Gastrocnemius medialis (tissue), 4 donors: ENCODE data around the gene C20orf204. TPM values are rescaled to one million over a fixed set of nuclear protein-coding genes. Genes with fewer than 3 reads are reported as not detected.

Source experiments
- ATAC-seq, 2 donors: fragments of 150-250 bp; one replicate each; pipeline ENCODE4 v1.9.1; 2016
- DNase-seq, 2 donors: peaks; one replicate each; pipeline ENCODE4 v3.0.0-alpha.2; 2019
- H3K27ac ChIP-seq, 4 donors: fragments of 200-600 bp; sonication (generic); 1 replicate in 1 of 4; 2 replicates in 3 of 4; pipeline ENCODE4 v1.5.1; 2016 to 2018; ENCODE audit warnings: mild to moderate bottlenecking in 2 of 4, moderate library complexity in 1 of 4
- H3K27me3 ChIP-seq, 3 donors: fragments of 200-600 bp; sonication (generic) in 2 of 3; 1 replicate in 1 of 3; 2 replicates in 2 of 3; pipeline versions ENCODE4 v1.5.1 to v1.6.0; 2016 to 2019; ENCODE audit warnings: mild to moderate bottlenecking in 1 of 3, moderate library complexity in 1 of 3
- H3K36me3 ChIP-seq, 2 donors: fragments of 200-600 bp; sonication (generic) in 1 of 2; one replicate each; pipeline ENCODE4 v1.5.1; 2017 to 2018
- H3K4me1 ChIP-seq, 2 donors: fragments of 200-600 bp; sonication (generic) in 1 of 2; one replicate each; pipeline ENCODE4 v1.5.1; 2016 to 2017; ENCODE audit warnings: mild to moderate bottlenecking in 2 of 2
- H3K4me3 ChIP-seq, 4 donors: fragments of 200-600 bp; sonication (generic) in 3 of 4; 1 replicate in 1 of 4; 2 replicates in 3 of 4; pipeline ENCODE4 v1.5.1; 2016 to 2019; ENCODE audit warnings: mild to moderate bottlenecking in 2 of 4
- H3K9me3 ChIP-seq, 3 donors: fragments of 200-600 bp; sonication (generic) in 2 of 3; 1 replicate in 1 of 3; 2 replicates in 2 of 3; pipeline ENCODE4 v1.5.1; 2016 to 2019
- CTCF ChIP-seq, 5 experiments: fragments of 450-650 bp in 3 of 5; fragments of 200-600 bp in 2 of 5; sonication (generic) in 2 of 5; IDR thresholded peaks in 4 of 5; conservative IDR thresholded peaks in 1 of 5; 1 replicate in 4 of 5; 2 replicates in 1 of 5; pipeline ENCODE4 v1.5.1; 2016 to 2019; ENCODE audit warnings: antibody characterized with exemption in 5 of 5, mild to moderate bottlenecking in 3 of 5, moderate library complexity in 3 of 5
- POLR2A ChIP-seq, 2 donors: fragments of 450-650 bp; IDR thresholded peaks; one replicate each; pipeline ENCODE4 v1.6.1; 2017; ENCODE audit warnings: antibody characterized with exemption in 2 of 2, mild to moderate bottlenecking in 2 of 2, moderate library complexity in 2 of 2
- in situ Hi-C, 4 donors: fragments of 200-750 bp; cut with MboI; loops; one replicate each; pipeline versions ENCODE4 v1.15.0 to v1.8.0; 2017; ENCODE audit warnings: low sequenced_read_pairs in 4 of 4
- intact Hi-C: fragments of 100-400 bp; cut with DNase I; formaldehyde crosslinking; loops from one replicate; pipeline ENCODE4 v1.15.1; 2023; ENCODE audit warnings: low total_unique reads
- total RNA-seq, 4 donors: library from RNA; depleted of rRNA; stranded (reverse); fragments of >200 nt; gene quantifications; one replicate each; pipeline versions ENCODE4 v1.1.0 to v1.2.3, GENCODE V29; 2016

Gene C20orf204
- total RNA-seq, 4 donors from 2014 or later: 0.16 to 0.66 (median 0.33) TPM; not detected in 1

DNA sequence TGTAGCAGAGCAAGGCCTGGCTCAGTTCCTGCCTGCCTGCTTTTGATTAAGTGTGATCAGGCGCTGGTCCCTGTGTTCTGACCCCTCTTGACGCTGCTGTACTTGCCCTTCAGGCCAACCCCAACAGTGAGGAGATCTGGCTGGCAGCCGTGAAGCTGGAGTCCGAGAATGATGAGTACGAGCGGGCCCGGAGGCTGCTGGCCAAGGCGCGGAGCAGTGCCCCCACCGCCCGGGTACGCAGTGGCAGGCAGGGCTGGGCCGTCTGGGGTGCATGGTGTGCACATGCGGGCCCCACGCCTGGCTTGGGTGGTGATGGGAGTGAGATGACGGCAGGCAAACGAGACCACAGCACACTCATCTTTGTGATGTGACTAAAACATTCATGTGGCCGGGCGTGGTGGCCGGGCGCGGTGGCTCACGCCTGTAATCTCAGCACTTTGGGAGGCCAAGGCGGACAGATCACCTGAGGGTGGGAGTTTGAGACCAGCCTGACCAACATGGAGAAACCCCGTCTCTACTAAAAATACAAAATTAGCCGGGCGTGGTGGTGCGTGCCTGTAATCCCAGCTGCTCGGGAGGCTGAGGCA, 10.1 kb upstream of the C20orf204 start:
- TF ChIP-seq POLR2A (IDR thresholded peaks at IDR 0.05): no peak
- no peak for TF ChIP-seq CTCF (IDR thresholded peaks at IDR 0.05 in 4 of 5, conservative IDR thresholded peaks at IDR 0.05 in 1 of 5)
- DNase-seq (no peak), ATAC-seq (no peak)
- Histone ChIP-seq H3K4me1 (no peaks in the 10 kb centered on the region), H3K4me3 (no peak overlapping the region), H3K36me3 (peaks cover 4 to 99% of the 10 kb centered on the region in 2 donors), H3K9me3 (no peaks in the 10 kb centered on the region), H3K27ac (no peak overlapping the region), H3K27me3 (no peaks in the 10 kb centered on the region)
- in situ Hi-C loops (no loop called here), intact Hi-C loops (no loop called here)

GRCh38 chr20:64027981-64028685, 7.8 kb upstream of the C20orf204 start:
- no peaks in the 10 kb centered on the region for H3K27me3 ChIP-seq
- intact Hi-C loops (no loop called here), in situ Hi-C loops (no loop called here)
- H3K36me3 ChIP-seq: peaks cover 4 to 97% of the 10 kb centered on the region in 2 donors
- H3K4me3 ChIP-seq: no peak overlapping the region
- no peak for ATAC-seq
- DNase-seq: no peak
- TF ChIP-seq POLR2A (IDR thresholded peaks at IDR 0.05) (no peak), CTCF (IDR thresholded peaks at IDR 0.05 in 4 of 5, conservative IDR thresholded peaks at IDR 0.05 in 1 of 5) (no peak)
- no peak overlapping the region for H3K27ac ChIP-seq
- H3K9me3 ChIP-seq: no peaks in the 10 kb centered on the region
- no peaks in the 10 kb centered on the region for H3K4me1 ChIP-seq

DNA sequence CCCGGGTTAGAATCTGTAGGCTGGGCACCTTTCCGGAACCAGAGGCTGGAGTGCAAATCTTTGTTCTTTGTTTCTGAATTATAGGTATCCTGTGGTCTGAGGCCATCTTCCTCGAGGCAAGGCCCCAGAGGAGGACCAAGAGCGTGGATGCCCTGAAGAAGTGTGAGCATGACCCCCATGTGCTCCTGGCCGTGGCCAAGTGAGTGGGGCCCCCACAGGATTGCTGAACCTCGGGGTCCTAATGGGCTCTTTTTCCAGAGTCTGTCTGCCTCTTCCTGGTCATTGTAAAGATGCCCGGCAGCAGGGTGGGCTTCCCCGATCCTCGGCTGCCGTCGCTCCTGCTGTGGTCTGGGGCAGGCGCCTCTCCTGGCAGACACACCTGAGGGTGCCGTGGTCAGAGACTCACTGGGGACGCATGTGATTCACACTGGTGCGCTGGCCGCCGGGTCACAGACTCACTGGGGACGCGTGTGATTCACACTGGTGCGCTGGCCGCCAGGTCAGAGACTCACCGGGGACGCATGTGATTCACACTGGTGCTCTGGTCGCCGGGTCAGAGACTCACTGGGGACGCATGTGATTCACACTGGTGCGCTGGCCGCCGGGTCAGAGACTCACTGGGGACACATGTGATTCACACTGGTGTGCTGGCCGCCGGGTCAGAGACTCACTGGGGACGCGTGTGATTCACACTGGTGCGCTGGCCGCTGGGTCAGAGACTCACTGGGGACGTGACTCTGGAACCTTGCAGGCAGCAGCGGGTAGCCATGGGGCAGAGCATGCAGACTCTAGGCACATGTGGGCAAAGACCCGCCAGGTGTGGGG, 6.5 kb upstream of the C20orf204 start:
- Histone ChIP-seq H3K4me1 (no peaks in the 10 kb centered on the region), H3K27ac (no peak overlapping the region), H3K27me3 (no peaks in the 10 kb centered on the region), H3K4me3 (no peak overlapping the region), H3K36me3 (peaks cover 4 to 86% of the 10 kb centered on the region in 2 donors), H3K9me3 (no peaks in the 10 kb centered on the region)
- TF ChIP-seq CTCF (IDR thresholded peaks at IDR 0.05 in 4 of 5, conservative IDR thresholded peaks at IDR 0.05 in 1 of 5): no peak
- TF ChIP-seq POLR2A (IDR thresholded peaks at IDR 0.05): no peak
- ATAC-seq: no peak
- intact Hi-C loops: no loop called here
- no peak for DNase-seq
- in situ Hi-C loops: no loop called here

DNA sequence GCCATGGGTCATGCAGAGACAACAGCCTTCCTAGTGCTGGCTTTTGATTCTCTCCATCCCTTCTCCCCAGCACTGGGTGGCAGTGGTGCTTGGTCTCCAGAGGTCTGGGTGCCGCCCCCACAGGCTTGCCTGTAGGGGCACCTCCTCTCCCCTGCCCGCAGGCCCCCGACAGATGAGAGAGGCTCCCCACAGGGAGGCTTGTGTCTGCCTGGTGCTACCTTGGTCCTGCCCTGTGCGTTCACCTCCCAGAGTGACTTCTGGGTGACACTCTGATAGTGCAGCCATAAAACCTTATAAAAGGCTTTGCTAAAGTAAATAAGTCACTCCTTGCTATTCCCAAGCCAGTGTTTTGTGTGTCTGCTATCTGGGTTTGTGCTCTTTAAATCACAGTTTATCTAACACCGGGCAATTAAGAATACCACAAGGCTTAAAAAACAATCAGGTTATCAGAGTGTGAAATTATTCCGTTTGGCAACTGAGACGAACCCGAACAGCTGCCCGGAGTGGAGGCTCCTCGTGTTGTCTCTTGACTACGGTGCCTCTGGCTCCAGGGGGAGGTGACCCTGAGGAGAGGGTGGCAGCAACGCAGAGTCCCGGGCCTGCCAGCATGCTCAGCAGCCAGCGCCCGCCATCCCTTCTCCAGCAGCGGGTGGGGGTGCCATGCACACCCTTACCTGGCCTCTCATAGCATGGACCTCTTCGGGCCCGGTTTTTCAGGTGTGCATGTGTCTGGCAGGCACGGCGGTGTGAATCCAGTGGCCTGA, 5.4 kb upstream of the C20orf204 start:
- no peaks in the 10 kb centered on the region for H3K9me3 ChIP-seq
- H3K27me3 ChIP-seq: no peaks in the 10 kb centered on the region
- no peak overlapping the region for H3K27ac ChIP-seq
- ATAC-seq (no peak), DNase-seq (no peak)
- intact Hi-C loops: no loop called here
- peaks cover 4 to 82% of the 10 kb centered on the region in 2 donors for H3K36me3 ChIP-seq
- H3K4me1 ChIP-seq: no peaks in the 10 kb centered on the region
- no peak overlapping the region for H3K4me3 ChIP-seq
- TF ChIP-seq POLR2A (IDR thresholded peaks at IDR 0.05): no peak
- in situ Hi-C loops: no loop called here
